Measurements from ENCODE around the gene BFSP1.

Gene BFSP1

GRCh38 chr20:17530716-17531664 is at the start of gene BFSP1:
BFSP1 (minus strand) TSS chr20:17531379; CDS start chr20:17531329, 50 bp downstream.
- peak; percentile 70 for DNase-seq

GRCh38 chr20:17580895-17581294 is 49.7 kb upstream of the BFSP1 start:
- DNase-seq = no peak

GRCh38 chr20:17579369-17580039 is 48.3 kb upstream of the BFSP1 start:
- no peak for DNase-seq

- DNase-seq = no peak
Measured at GRCh38 chr20:17576215-17576614, 45.0 kb upstream of the BFSP1 start.

GRCh38 chr20:17573463-17573862 is 42.3 kb upstream of the BFSP1 start:
- no peak for DNase-seq

- no peak for DNase-seq
Measured at GRCh38 chr20:17572034-17572638, 41.0 kb upstream of the BFSP1 start.

- peak; percentile 68 for DNase-seq
Measured at GRCh38 chr20:17571153-17571527, 40.0 kb upstream of the BFSP1 start.

- DNase-seq = peak; percentile 36
Measured at GRCh38 chr20:17570347-17571152, 39.4 kb upstream of the BFSP1 start.

- DNase-seq = peak; percentile 90
Measured at GRCh38 chr20:17569616-17570346, 38.6 kb upstream of the BFSP1 start, which contains the start of gene DSTN. DSTN (plus strand) TSS chr20:17570075; CDS start chr20:17570209, 134 bp downstream.

GRCh38 chr20:17568972-17569521 is 37.9 kb upstream of the BFSP1 start:
- DNase-seq = no peak

GRCh38 chr20:17568045-17568788 is 37.0 kb upstream of the BFSP1 start:
- no peak for DNase-seq

GRCh38 chr20:17566345-17566744 is 35.2 kb upstream of the BFSP1 start:
- no peak for DNase-seq

- DNase-seq = no peak
Measured at GRCh38 chr20:17565169-17565845, 34.1 kb upstream of the BFSP1 start.

- DNase-seq = no peak
Measured at GRCh38 chr20:17562804-17563305, 31.7 kb upstream of the BFSP1 start.

- peak; percentile 54 for DNase-seq
Measured at GRCh38 chr20:17560344-17561074, 29.3 kb upstream of the BFSP1 start.

GRCh38 chr20:17559338-17559737 is 28.2 kb upstream of the BFSP1 start:
- DNase-seq = no peak

GRCh38 chr20:17558941-17559304 is 27.7 kb upstream of the BFSP1 start:
- DNase-seq = no peak

GRCh38 chr20:17558154-17558940 is 27.2 kb upstream of the BFSP1 start:
- peak; percentile 56 for DNase-seq

GRCh38 chr20:17557675-17558006 is 26.5 kb upstream of the BFSP1 start:
- no peak for DNase-seq

Measured in activated CD4-positive, alpha-beta T cell treated with anti-CD3 and anti-CD28 coated beads, Interleukin-2, Interleukin-6, amounts not matched to agents 100 ng/mL and 50 ng/mL, durations not matched to agents 16 hours and 8 hours (primary cell).